OCI-LY7 (cell line): ENCODE data around the gene CYP3A4. TPM values are rescaled to one million over a fixed set of nuclear protein-coding genes. Genes with fewer than 3 reads are reported as not detected.

ENCODE experiments used
- BruUV-seq: library from RNA; stranded (reverse); fragments of 400-500 nt; replicated peaks from 2 replicates; lab custom pipeline; 2021; lab: Mats Ljungman, UMichigan
- CTCF ChIA-PET: fragments of 300-600 bp; sonication (Branson Sonifier 250); formaldehyde crosslinking; loops from one replicate; lab custom pipeline; 2022; ENCODE audit warnings: antibody characterized with exemption; ENCODE audit not compliant: unreplicated experiment; lab: Charles Lee
- POLR2A ChIA-PET: fragments of 300-600 bp; sonication (Branson Sonifier 250); formaldehyde crosslinking; loops from one replicate; lab custom pipeline; 2022; ENCODE audit warnings: antibody characterized with exemption; lab: Charles Lee
- DNase-seq: peaks from one replicate; pipeline ENCODE4 v3.0.0-alpha.2; 2015; ENCODE audit warnings: low spot score
- H2AFZ ChIP-seq: fragments of 200-600 bp; sonication (generic), shearing (Covaris generic); 2 replicates; pipeline ENCODE4 v1.6.1; 2014; ENCODE audit warnings: mild to moderate bottlenecking, antibody characterized with exemption, low read length, moderate library complexity
- H3K27ac ChIP-seq: fragments of 200-600 bp; sonication (generic); 2 replicates; pipeline ENCODE4 v1.5.1; 2014; ENCODE audit warnings: mixed run types, low read depth, mild to moderate bottlenecking, moderate library complexity, low read length, inconsistent platforms; ENCODE audit not compliant: poor library complexity, severe bottlenecking
- H3K36me3 ChIP-seq: fragments of 200-600 bp; sonication (generic); 2 replicates; pipeline ENCODE4 v1.6.1; 2014; ENCODE audit warnings: mild to moderate bottlenecking, antibody characterized with exemption, low read length, moderate library complexity, mixed read lengths; ENCODE audit not compliant: insufficient read depth
- H3K4me1 ChIP-seq: fragments of 200-600 bp; sonication (generic); 2 replicates; pipeline ENCODE4 v1.5.1; 2014; ENCODE audit warnings: mild to moderate bottlenecking, low read length; ENCODE audit not compliant: insufficient read depth, poor library complexity, severe bottlenecking
- H3K4me2 ChIP-seq: fragments of 200-600 bp; sonication (generic); 2 replicates; pipeline ENCODE4 v1.6.1; 2014; ENCODE audit warnings: mild to moderate bottlenecking, low read length
- H3K4me3 ChIP-seq: fragments of 200-600 bp; sonication (generic); 2 replicates; pipeline ENCODE4 v1.5.1; 2014; ENCODE audit warnings: mild to moderate bottlenecking, low read depth, low read length; ENCODE audit not compliant: poor library complexity, severe bottlenecking
- H3K79me2 ChIP-seq: fragments of 200-600 bp; sonication (generic); 2 replicates; pipeline ENCODE4 v1.6.1; 2016; ENCODE audit warnings: low read depth, mild to moderate bottlenecking, low read length, moderate library complexity, mixed read lengths; ENCODE audit not compliant: insufficient read depth
- H3K9me2 ChIP-seq: fragments of 200-600 bp; sonication (generic); 2 replicates; pipeline ENCODE4 v1.6.1; 2016; ENCODE audit warnings: mild to moderate bottlenecking, low read length, mixed read lengths; ENCODE audit not compliant: insufficient read depth
- H3K9me3 ChIP-seq: fragments of 200-600 bp; sonication (generic); 2 replicates; pipeline ENCODE4 v1.6.1; 2014; ENCODE audit warnings: mild to moderate bottlenecking, mixed run types, low read length, mixed read lengths
- H4K20me1 ChIP-seq: fragments of 200-600 bp; sonication (generic); 2 replicates; pipeline ENCODE4 v1.6.1; 2014; ENCODE audit warnings: mild to moderate bottlenecking, antibody characterized with exemption, low read length, moderate library complexity, mixed read lengths; ENCODE audit not compliant: insufficient read depth
- CTCF ChIP-seq: fragments of 200-600 bp; sonication (generic); conservative IDR thresholded peaks from 2 replicates; pipeline ENCODE4 v1.5.1; 2014; ENCODE audit warnings: mild to moderate bottlenecking, antibody characterized with exemption, low read length, moderate library complexity, mixed read lengths
- EZH2phosphoT487 ChIP-seq: fragments of 200-600 bp; sonication (generic); IDR thresholded peaks from 2 replicates; pipeline ENCODE4 v1.6.1; 2018; ENCODE audit warnings: low read depth, borderline replicate concordance, mild to moderate bottlenecking, mixed run types, antibody characterized with exemption, low read length, moderate library complexity, mixed read lengths
- intact Hi-C: fragments of 100-400 bp; cut with micrococcal nuclease; formaldehyde crosslinking; loops from one replicate; pipeline ENCODE4 v1.10.0; 2022; ENCODE audit not compliant: unreplicated experiment
- total RNA-seq, 2 experiments: library from RNA; depleted of rRNA in 1 of 2; stranded (reverse); fragments of >200 nt in 1 of 2; shearing (Covaris generic) in 1 of 2; gene quantifications; 2 replicates each; pipeline ENCODE4 v1.2.3, GENCODE V29; 2014 to 2022

Gene CYP3A4
- total RNA-seq, 2 experiments from 2014 or later: not detected

GRCh38 chr7:99791667-99792369, 7.8 kb upstream of the CYP3A4 start:
- no peak for DNase-seq
- Histone ChIP-seq H3K4me1 (no peaks in the 10 kb centered on the region), H4K20me1 (no peaks in the 10 kb centered on the region), H3K36me3 (no peaks in the 10 kb centered on the region), H3K4me3 (no peak overlapping the region), H3K27ac (no peak overlapping the region), H3K9me2 (no peaks in the 10 kb centered on the region), H3K4me2 (no peak overlapping the region), H3K79me2 (no peaks in the 10 kb centered on the region), H3K9me3 (no peaks in the 10 kb centered on the region), H2AFZ (no peak overlapping the region)
- no TSS peak for BruUV-seq
- intact Hi-C loops: no loop called here
- ChIA-PET CTCF (no interaction called here), POLR2A (no interaction called here)
- no peak for TF ChIP-seq CTCF
- TF ChIP-seq EZH2phosphoT487: no peak

DNA sequence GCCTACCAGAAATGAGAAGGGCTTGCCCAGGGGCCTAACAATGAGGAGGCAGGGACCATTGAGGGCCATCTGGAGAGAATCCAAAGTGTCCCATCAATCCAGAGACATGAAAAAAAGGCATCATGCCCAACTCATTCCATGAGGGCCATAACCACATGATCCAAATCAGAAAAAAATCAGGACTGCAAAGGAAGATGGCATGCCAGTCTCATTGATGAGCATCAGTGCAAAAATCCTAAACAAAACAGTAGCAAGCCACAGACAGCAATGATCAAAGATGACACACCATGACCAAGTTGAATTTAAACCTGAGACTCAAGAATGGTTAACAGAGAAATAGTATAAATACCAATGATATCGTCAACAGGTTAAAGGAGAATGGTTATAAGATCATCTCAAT, 7.0 kb upstream of the CYP3A4 start:
- POLR2A ChIA-PET: no interaction called here
- no peak overlapping the region for H3K4me3 ChIP-seq

DNA sequence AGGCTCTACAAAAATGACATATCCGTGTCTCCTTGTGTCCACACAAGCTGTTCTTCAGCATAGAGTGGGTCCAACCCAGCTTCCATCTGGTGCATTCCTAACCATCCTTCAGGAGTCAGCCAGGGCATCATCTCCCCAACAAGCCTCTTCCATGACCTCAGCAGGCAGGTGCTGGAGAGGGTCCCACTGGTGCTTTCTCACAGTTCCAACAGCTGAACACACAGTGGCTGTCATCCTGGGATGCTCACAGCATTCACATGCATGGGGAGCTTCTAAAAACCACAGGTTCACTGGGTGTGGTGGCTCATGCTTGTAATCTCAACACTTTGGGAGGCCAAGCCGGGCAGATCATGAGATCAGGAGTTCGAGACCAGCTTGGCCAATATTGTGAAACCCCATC, 6.4 kb upstream of the CYP3A4 start:
- intact Hi-C loops: no loop called here
- no peaks in the 10 kb centered on the region for H3K9me2 ChIP-seq
- H4K20me1 ChIP-seq: no peaks in the 10 kb centered on the region
- no peak overlapping the region for H2AFZ ChIP-seq
- no peak for TF ChIP-seq EZH2phosphoT487
- TF ChIP-seq CTCF: no peak
- no peak overlapping the region for H3K4me3 ChIP-seq
- CTCF ChIA-PET: no interaction called here
- BruUV-seq: no TSS peak
- no peaks in the 10 kb centered on the region for H3K79me2 ChIP-seq
- no peaks in the 10 kb centered on the region for H3K9me3 ChIP-seq
- H3K4me1 ChIP-seq: no peaks in the 10 kb centered on the region
- H3K4me2 ChIP-seq: no peak overlapping the region
- no peak for DNase-seq
- POLR2A ChIA-PET: no interaction called here
- H3K27ac ChIP-seq: no peak overlapping the region
- no peaks in the 10 kb centered on the region for H3K36me3 ChIP-seq

More for the DNA sequence above, 7.0 kb upstream of the CYP3A4 start:
- Histone ChIP-seq H3K27ac (no peak overlapping the region), H3K4me1 (no peaks in the 10 kb centered on the region), H4K20me1 (no peaks in the 10 kb centered on the region), H2AFZ (no peak overlapping the region), H3K79me2 (no peaks in the 10 kb centered on the region), H3K36me3 (no peaks in the 10 kb centered on the region), H3K9me3 (no peaks in the 10 kb centered on the region), H3K9me2 (no peaks in the 10 kb centered on the region), H3K4me2 (no peak overlapping the region)
- TF ChIP-seq EZH2phosphoT487: no peak
- DNase-seq: no peak
- intact Hi-C loops: no loop called here
- CTCF ChIA-PET: no interaction called here
- no TSS peak for BruUV-seq
